Activated CD4-positive, CD25-positive, alpha-beta regulatory T cell treated with anti-CD3 and anti-CD28 coated beads, Interleukin-2, amount 50 U/mL, for 16 hours (primary cell): ENCODE measurements around the gene TNFAIP2.

Source experiments
- DNase-seq: peaks from one replicate; pipeline ENCODE4 v3.0.0-alpha.2; 2020; ENCODE audit warnings: low read depth, low spot score

Gene TNFAIP2

GRCh38 chr14:103121846-103122584 is 1.2 kb upstream of the TNFAIP2 start:
- no peak for DNase-seq

GRCh38 chr14:103122585-103122946 is 695 bp upstream of the TNFAIP2 start:
- DNase-seq: no peak

- no peak for DNase-seq
These were observed 606 bp downstream of the TNFAIP2 start for GRCh38 chr14:103123634-103124500.

- DNase-seq: no peak
These were observed 1.3 kb downstream of the TNFAIP2 start for GRCh38 chr14:103124501-103125001.

- no peak for DNase-seq
These were observed 2.1 kb downstream of the TNFAIP2 start for GRCh38 chr14:103125098-103126070.

DNA sequence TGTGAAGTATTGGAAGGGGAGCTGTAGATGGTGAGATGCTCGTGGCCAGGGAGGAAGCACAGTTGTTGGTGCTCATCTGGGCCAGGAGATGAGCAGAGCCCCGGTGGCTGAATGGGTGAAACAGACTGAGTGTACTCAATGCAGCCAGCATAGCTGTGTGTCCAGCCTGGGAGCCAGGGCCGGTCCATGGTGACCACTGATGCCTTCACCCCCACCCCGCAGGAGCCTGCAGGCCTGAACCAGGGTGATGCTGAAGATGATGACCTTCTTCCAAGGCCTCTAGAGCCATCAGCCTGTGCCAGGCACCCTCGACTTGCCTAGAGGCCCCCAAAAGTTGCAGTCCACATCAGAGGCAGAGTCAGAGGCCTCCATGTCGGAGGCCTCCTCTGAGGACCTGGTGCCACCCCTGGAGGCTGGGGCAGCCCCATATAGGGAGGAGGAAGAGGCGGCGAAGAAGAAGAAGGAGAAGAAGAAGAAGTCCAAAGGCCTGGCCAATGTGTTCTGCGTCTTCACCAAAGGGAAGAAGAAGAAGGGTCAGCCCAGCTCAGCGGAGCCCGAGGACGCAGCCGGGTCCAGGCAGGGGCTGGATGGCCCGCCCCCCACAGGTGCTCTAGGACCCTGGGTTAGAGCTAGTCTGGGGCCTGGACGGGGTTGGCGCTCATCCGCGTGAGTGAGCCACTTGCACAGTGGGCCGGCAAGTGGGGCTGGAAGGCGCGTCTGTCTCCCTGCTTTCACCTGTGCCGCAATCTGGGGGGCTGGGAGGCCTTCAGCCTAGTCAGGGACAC is 3.0 kb downstream of the TNFAIP2 start:
- no peak for DNase-seq

DNA sequence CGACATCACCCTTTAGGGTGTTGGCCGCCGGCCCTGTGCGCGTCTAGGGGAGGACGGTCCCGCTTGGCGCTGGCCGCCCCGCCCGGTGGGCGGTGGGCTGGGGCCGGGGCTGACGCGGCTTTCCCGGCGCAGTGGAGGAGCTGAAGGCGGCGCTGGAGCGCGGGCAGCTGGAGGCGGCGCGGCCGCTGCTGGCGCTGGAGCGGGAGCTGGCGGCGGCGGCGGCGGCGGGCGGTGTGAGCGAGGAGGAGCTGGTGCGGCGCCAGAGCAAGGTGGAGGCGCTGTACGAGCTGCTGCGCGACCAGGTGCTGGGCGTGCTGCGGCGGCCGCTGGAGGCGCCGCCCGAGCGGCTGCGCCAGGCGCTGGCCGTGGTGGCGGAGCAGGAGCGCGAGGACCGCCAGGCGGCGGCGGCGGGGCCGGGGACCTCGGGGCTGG is 3.6 kb downstream of the TNFAIP2 start:
- no peak for DNase-seq

- no peak for DNase-seq
These were observed 4.1 kb downstream of the TNFAIP2 start for GRCh38 chr14:103127356-103127755.

- DNase-seq: no peak
These were observed 4.8 kb downstream of the TNFAIP2 start for GRCh38 chr14:103127861-103128598.

GRCh38 chr14:103128631-103129300 is 5.5 kb downstream of the TNFAIP2 start:
- DNase-seq: no peak

GRCh38 chr14:103129301-103130016 is 6.2 kb downstream of the TNFAIP2 start:
- no peak for DNase-seq

DNA sequence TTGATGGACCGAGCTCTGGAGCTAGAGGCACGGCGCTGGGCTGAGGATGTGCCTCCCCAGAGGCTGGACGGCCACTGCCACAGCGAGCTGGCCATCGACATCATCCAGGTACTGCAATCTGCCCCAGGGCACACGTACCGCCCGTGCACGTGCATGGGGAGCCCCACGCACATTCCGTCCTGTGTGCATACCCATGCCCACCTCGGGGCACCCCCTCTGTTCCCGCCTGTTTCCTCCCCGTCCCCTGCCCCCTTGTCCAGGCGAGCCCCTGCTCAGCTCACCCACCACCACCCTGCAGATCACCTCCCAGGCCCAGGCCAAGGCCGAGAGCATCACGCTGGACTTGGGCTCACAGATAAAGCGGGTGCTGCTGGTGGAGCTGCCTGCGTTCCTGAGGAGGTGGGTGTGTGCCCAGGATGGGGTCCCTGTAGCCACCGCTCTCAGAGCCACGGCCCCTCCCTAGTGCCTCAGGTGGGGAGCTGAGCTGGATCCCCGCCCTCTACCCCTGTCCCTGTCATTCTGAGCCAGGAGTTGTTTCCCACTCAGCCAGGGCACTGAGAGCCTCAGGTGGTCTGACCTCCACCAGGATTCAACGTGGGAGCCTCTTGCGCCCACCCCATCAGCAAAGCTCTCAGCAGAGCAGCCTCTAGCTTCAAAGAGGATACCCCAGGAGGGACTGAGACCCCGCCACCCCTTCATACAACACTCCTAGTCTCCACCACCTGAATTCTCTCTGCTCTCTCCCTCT is 6.9 kb downstream of the TNFAIP2 start:
- DNase-seq: no peak

DNA sequence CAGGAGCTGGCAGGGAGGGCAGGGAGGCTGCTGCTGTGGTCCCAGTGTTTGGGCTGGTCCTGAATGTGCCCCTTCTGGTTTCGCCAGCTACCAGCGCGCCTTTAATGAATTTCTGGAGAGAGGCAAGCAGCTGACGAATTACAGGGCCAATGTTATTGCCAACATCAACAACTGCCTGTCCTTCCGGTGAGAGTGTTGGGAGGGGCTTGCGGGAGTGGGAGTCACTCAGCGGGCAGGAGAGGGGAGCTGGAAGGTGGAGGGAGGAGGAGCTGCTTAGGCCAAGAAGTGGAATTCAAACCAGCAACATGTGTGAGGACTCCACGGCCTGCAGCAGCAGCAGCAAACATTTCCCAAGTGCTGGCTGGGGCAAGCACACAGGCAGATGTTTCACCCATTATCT is 7.7 kb downstream of the TNFAIP2 start:
- no peak for DNase-seq

- DNase-seq: no peak
These were observed 8.3 kb downstream of the TNFAIP2 start for GRCh38 chr14:103131580-103131979.

- DNase-seq: no peak
These were observed 9.3 kb downstream of the TNFAIP2 start for GRCh38 chr14:103132381-103133209.

DNA sequence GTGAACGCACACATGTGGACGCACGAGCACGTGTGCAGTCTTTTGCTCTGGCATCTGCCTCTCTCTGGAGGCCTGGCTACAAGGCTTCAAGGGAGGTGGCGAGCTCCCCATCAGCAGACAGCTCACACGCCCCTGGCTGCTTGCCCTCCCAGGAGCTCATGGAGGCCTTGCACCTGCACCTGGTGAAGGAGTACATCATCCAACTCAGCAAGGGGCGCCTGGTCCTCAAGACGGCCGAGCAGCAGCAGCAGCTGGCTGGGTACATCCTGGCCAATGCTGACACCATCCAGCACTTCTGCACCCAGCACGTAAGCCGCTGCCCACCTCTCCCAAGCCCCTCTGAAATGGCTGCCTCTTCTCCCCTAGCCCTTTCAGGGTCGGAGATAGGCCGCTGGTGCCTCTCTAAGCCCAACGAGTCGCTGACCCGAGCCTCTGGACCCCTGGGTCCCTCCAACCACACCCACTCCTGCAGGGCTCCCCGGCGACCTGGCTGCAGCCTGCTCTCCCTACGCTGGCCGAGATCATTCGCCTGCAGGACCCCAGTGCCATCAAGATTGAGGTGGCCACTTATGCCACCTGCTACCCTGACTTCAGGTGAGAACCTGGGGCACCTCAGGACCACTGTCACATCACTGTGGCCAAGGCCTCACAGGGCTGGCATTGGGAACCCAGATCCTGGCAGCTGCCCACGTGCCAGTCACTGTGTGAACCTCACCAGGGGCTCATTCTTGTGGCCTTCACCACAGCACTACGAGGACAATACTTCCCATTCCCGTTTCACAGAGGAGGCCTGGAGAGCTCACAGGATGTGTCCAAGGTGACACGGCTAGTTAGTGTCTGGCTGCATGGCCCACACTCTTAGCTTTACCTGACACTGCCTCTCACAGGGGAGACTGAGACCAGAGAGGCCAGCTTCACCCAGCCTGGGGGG is 10.2 kb downstream of the TNFAIP2 start:
- DNase-seq: no peak
